GM18873 (cell line): ENCODE results near the gene AK4.
"Not testable (repeated sequence)": the region's sequence is repeated elsewhere in the genome, so short reads cannot be mapped to it uniquely, and the experiment has no call there.

Experiments
- ATAC-seq: cut with Tn5 transposase; IDR thresholded peaks from one replicate; pipeline ENCODE4 v1.9.1; 2021; ENCODE audit warnings: mild to moderate bottlenecking, moderate library complexity, moderate number of reproducible peaks; ENCODE audit not compliant: unreplicated experiment, low FRiP score

AK4 gene

DNA sequence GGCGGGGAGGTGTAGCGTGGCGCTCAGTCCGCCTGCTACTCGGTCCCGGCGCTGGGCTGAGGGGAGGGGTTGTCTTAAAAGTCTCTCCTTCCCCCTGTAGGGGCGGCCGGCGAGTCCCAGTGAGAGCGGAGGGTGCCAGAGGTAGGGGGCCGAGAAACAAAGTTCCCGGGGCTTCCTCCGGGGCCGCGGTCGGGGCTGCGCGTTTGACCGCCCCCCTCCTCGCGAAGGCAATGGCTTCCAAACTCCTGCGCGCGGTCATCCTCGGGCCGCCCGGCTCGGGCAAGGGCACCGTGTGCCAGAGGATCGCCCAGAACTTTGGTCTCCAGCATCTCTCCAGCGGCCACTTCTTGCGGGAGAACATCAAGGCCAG, at the start of gene AK4:
AK4 (plus strand) TSS at position 26 of the 370 bp plus-strand sequence; CDS start at position 231, 205 bp downstream.
- ATAC-seq, result peak; percentile 9

DNA sequence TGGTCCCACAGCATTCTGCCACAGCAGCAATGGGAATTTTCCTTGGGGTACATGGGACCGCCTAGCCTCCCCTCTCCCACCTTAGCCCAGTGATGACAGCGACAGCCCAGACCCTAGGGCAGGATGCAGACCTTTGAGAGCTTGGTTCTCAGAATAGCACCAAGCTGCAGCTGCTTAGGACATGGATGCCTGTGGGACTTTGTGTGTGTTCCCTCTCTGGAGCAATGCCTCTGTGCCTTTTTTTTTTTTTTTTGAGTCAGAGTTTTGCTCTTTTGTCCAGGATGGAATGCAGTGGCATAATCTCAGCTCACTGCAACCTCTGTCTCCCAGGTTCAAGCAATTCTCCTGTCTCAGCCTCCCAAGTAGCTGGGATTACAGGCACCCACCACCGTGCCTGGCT, 44.2 kb upstream of the AK4 start:
- no peak for ATAC-seq

DNA sequence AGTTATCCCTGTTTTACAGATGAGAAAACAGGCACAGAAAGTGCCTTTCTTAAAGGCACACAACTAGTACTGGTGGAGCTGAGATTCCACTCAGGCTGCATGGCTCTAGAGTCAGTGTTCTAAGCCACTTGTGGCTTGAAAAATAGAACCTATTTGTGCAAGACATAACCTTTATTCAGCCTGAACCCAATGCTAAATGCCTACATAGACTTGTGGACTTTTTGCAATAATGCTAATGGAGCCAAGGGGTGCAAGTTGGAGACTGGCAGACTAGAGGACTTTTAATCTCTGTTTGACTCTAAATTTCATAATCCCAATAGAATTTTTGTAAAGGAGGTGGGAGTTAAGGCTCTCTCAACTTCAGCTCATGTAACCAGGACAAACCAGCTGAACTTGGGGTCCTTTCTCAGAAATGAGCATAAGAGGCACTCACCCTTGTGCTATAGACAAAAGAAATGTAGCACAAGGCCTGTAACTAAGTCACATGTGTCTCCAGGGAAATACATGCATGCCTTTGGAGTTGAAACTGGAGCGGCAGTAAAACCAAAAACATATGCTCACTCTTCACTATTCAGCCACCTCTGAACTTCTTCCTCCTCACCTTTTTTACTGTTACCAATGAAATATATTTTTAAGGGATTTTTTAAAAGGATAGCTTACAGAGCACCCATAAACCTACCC, 43.0 kb upstream of the AK4 start:
- no peak for ATAC-seq

- ATAC-seq, result no peak
Observed at GRCh38 chr1:65105596-65105995, 42.4 kb upstream of the AK4 start.

DNA sequence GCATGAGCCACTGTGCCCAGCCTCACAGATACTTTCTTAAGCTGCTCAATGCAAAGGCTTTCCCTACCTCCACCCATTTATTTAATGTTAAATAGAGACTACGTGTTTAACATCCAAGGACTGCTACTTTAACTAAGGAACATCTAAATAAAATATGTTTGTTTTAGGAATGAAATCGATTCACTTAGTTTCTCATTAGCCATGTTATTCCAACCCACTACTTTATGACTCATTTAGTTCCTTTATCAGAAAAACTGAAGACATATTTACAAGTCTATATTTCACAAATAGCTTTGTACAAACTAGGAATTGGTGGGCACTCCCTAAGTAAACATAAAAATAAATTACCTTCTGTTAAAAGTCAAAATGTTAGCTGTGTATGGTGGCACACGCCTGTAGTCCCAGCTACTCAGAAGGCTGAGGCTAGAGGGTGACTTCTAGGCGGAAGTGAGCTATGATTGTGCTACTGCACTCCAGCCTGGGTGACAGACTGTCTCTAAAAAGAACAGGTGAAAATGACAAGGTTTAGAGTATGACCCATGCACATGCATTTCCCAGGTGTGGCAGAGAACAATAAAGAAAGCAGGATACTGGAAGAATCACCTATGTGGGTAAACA, 39.9 kb upstream of the AK4 start:
- no peak for ATAC-seq

GRCh38 chr1:65109487-65109886, 38.5 kb upstream of the AK4 start:
- ATAC-seq, result no peak

- ATAC-seq, result no peak
Observed at GRCh38 chr1:65112811-65113210, 35.2 kb upstream of the AK4 start.

- no peak for ATAC-seq
Observed at GRCh38 chr1:65113298-65113697, 34.7 kb upstream of the AK4 start.

DNA sequence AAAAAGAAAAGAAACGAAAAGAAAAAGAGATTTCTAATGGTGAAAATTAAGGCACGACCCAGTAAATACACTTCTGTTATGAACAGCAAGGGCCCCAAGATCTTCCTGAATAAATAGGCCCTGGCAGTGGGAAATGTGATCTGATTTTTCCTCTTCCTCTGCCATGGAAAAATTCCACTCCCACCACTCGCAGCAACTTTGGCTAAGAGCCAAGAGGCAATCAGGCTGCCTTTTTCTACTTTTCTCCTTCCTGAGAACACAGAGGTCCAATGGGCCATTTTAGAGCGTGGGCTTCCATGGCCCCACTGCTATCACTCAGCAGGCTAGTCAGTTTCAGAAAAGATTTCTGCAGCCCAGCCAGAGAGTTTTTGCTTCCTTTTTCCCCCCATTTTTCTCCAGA, 33.7 kb upstream of the AK4 start:
- no peak for ATAC-seq

- ATAC-seq, result no peak
Observed at GRCh38 chr1:65119951-65120350, 28.1 kb upstream of the AK4 start.

GRCh38 chr1:65129104-65129503, 18.9 kb upstream of the AK4 start:
- ATAC-seq, result not testable (repeated sequence)

- ATAC-seq, result no peak
Observed at GRCh38 chr1:65138524-65138923, 9.5 kb upstream of the AK4 start.

DNA sequence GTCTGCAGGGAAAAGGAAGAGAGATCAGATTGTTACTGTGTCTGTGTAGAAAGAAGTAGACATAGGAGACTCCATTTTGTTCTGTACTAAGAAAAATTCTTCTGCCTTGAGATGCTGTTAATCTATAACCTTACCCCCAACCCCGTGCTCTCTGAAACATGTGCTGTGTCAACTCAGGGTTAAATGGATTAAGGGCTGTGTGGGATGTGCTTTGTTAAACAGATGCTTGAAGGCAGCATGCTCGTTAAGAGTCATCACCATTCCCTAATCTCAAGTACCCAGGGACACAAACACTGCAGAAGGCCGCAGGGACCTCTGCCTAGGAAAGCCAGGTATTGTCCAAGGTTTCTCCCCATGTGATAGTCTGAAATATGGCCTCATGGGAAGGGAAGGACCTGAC, 8.2 kb upstream of the AK4 start:
- not testable (repeated sequence) for ATAC-seq

DNA sequence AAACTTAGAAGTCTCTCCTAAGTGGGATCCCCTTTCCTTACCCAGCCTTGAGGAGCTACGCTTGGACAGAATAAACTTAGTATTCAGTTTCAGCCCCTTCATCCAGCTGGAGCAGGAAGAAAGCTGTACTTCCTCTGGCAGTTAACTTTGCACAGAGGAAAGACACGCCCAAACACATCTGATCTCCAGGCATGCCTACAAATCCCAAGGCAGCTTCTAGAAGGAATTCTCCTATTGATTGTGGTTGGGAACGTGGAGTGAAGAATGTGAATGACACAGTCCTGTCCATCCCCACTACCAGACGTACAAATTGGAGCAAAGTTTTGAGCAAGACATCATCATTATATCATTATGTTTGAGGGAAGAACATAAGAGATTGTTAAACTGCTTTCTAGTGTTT, 6.6 kb upstream of the AK4 start:
- no peak for ATAC-seq

DNA sequence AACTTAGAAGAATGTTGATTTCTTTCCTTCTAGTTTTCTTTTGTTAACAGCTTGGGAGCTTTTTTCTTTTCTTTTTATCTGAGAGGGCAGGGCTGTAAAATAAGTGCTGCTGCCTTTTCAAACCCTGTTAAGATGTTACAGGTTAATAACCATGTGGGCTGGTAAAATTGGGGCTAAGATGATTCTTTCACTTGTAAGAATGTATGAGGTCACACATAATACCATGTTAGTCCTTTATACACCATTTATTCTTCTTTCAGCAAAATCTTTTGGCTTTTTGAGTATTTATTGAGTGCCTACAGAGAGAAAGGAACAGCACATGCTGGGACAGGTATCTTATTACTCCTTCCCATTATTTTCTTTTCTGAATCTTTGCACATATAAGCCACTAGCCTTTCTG, 6.1 kb upstream of the AK4 start:
- no peak for ATAC-seq

DNA sequence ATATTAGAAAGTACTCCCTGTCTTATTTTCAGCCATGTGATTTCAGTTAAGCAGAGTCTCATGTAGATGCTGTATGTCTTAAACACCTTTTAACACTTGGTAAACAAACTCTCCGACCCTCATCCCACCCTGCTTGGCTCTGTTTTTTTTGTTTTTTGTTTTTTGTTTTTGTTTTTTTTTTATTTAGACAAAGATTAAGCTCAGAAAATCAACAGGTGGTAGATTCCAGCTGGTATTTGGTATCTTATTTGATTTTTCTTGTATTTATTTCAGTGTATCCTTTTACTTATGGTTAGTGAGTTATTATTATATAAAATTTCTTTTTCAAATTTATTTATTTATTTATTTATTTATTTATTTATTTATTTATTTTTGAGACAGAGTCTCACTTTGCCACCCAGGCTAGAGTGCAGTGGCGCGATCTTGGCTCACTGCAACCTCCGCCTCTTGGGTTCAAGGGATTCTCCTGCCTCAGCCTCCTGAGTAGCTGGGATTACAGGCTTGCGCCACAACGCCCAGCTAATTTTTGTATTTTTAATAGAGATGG, 4.8 kb upstream of the AK4 start:
- ATAC-seq, result not testable (repeated sequence)

GRCh38 chr1:65146908-65147423, 1.0 kb upstream of the AK4 start:
- no peak for ATAC-seq

DNA sequence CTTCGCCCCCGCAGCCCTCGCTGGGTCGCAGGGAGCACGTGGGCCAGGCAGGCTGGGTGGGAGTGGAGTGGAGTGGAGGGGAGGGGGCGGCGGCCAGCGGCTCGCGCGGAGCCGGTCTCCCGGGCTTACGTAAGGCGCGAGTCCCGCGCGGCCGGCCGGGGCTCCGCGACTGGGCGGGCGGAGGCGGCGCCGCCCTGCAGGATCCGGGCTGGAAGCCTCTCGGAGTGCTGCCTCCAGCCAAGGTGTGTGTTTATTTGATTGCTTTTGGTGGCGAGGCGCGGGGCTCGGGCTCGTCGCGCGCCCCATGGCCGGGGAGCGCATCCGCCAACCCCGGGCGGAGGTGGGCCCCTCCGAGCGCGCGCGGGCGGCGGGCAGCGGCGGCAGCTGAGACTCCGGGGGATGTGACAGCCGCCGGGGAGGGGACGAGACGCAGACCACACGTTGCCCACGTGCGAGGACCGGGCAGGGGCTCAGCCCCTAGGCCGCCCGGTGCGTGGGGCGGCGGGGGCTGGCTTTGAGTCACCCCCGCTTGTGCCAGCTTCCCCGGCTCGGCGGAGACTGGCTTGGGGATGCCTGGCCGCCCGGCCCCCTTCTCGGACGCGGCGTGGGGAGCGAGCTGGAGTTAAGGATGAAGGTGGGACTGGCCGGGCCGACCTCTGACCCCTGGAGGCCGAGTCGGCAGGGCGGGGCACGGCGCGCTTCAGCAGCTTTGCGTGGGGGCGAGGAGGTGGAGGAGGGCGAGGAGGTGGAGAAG, 402 bp upstream of the AK4 start:
- peak; percentile 45 for ATAC-seq

GRCh38 chr1:65148548-65149350, 746 bp downstream of the AK4 start:
- ATAC-seq, result peak; percentile 40

- ATAC-seq, result no peak
Observed at GRCh38 chr1:65149351-65150107, 1.5 kb downstream of the AK4 start.
